ENCODE data around the gene PCNX2. TPM values are rescaled to one million over a fixed set of nuclear protein-coding genes. Genes with fewer than 3 reads are reported as not detected.

The PCNX2 gene
- total and polyA plus RNA-seq, 2 donors (not counting 3 experiments of a cell fraction or from before 2014, with no cell fraction given) = 6.6 to 11.0 TPM

DNA sequence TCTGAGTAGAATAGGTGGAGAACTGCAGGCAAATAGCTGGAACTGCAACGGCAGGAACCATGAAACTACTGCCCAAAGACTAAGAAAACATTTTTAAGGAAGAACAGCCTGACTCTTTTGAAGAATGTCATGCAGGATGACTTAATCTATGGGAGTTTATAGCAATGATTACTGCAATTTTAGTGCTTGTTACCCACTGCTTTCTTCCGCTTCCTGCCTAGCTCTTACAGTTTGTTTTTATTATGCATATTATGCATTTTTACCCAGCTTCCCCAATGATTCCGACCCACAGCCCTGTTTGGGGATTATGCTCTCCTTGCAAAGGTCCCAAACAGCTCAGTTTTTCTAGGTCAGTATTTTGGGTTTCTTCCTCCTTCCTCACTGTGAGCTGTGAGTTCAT, 71.2 kb downstream of the PCNX2 start:
- TF ChIP-seq, protein P1, sequence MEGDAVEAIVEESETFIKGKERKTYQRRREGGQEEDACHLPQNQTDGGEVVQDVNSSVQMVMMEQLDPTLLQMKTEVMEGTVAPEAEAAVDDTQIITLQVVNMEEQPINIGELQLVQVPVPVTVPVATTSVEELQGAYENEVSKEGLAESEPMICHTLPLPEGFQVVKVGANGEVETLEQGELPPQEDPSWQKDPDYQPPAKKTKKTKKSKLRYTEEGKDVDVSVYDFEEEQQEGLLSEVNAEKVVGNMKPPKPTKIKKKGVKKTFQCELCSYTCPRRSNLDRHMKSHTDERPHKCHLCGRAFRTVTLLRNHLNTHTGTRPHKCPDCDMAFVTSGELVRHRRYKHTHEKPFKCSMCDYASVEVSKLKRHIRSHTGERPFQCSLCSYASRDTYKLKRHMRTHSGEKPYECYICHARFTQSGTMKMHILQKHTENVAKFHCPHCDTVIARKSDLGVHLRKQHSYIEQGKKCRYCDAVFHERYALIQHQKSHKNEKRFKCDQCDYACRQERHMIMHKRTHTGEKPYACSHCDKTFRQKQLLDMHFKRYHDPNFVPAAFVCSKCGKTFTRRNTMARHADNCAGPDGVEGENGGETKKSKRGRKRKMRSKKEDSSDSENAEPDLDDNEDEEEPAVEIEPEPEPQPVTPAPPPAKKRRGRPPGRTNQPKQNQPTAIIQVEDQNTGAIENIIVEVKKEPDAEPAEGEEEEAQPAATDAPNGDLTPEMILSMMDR (IDR thresholded peaks at IDR 0.05; ENCODE audit: extremely low read depth in 1 of 2, insufficient read depth in 1 of 2, low read depth in 1 of 2, low read length in 2 of 2) = no peak
- TF ChIP-seq POLR2AphosphoS5 (IDR thresholded peaks at IDR 0.05; ENCODE audit: insufficient read depth, low read depth, low read length) (no peak), EZH2 (IDR thresholded peaks at IDR 0.05; ENCODE audit: borderline replicate concordance, low read depth, low read length, severe bottlenecking) (no peak), MYC (IDR thresholded peaks at IDR 0.05; ENCODE audit: low read depth, low read length) (no peak), POLR2A (IDR thresholded peaks at IDR 0.05; ENCODE audit: low read depth, low read length) (no peak), FOS (IDR thresholded peaks at IDR 0.05; ENCODE audit: borderline replicate concordance, insufficient read depth, low read length) (no peak), JUN (IDR thresholded peaks at IDR 0.05; ENCODE audit: borderline replicate concordance, insufficient read depth, insufficient read length, low read depth) (no peak), GATA2 (IDR thresholded peaks at IDR 0.05; ENCODE audit: insufficient read depth, insufficient read length, low read depth, low read length) (no peak)
- TF ChIP-seq, protein P2, sequence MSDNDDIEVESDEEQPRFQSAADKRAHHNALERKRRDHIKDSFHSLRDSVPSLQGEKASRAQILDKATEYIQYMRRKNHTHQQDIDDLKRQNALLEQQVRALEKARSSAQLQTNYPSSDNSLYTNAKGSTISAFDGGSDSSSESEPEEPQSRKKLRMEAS (IDR thresholded peaks at IDR 0.05; ENCODE audit: insufficient read depth, insufficient read length) = no peak
- Histone ChIP-seq H3K27ac (ENCODE audit: insufficient read depth, low read depth, low read length) (no peak overlapping the region), H3K36me3 (ENCODE audit: control insufficient read depth in 2 of 2, extremely low read depth in 1 of 2, insufficient read depth in 2 of 2, low read length in 2 of 2) (no peaks in the 10 kb centered on the region), H3K4me2 (ENCODE audit: insufficient read depth, low read length) (no peak overlapping the region), H4K20me1 (replicated peaks; ENCODE audit: control insufficient read depth, extremely low read depth, insufficient read depth, low read length) (no peaks in the 10 kb centered on the region), H3K9me1 (replicated peaks; ENCODE audit: control insufficient read depth, extremely low read depth, insufficient read depth, low read length) (no peaks in the 10 kb centered on the region), H2AFZ (ENCODE audit: low read depth, low read length) (no peak overlapping the region), H3K9me3 (replicated peaks; ENCODE audit: control insufficient read depth, insufficient read depth, low read length) (no peaks in the 10 kb centered on the region), H3K27me3 (ENCODE audit: control insufficient read depth in 2 of 2, insufficient read depth in 2 of 2, low read length in 2 of 2) (no peaks in the 10 kb centered on the region), H3K4me3 (replicated peaks in 1 of 3; ENCODE audit: insufficient read depth in 1 of 3, low read depth in 1 of 3, low read length in 3 of 3) (no peak overlapping the region), H3K9ac (replicated peaks; ENCODE audit: extremely low read depth, insufficient read depth, low read length) (no peak overlapping the region), H3K4me1 (ENCODE audit: control insufficient read depth, extremely low read depth, insufficient read depth, low read length) (no peaks in the 10 kb centered on the region), H3K79me2 (ENCODE audit: control insufficient read depth, insufficient read depth, low read length) (no peaks in the 10 kb centered on the region)
- ChIA-PET POLR2A (interaction anchor here (0.6 kb wide), 1 partner anchor 382 kb away, joined by 3 read pairs; no protein-coding TSS in a partner anchor), CTCF (interaction anchor here (1.1 to 1.2 kb wide), 2 partner anchors 9 to 17 kb away, joined by 3 to 6 read pairs; no protein-coding TSS in a partner anchor)
- BruUV-seq (replicated peaks) = no TSS peak
- DNase-seq (ENCODE audit: low read depth, low spot score) (no peak), FAIRE-seq (no peak)
- dilution Hi-C loops (cut with MboI; ENCODE audit: extremely low pct_ligation_motif_present, low sequenced_read_pairs) = no loop called here
- intact Hi-C loops (cut with micrococcal nuclease) = no loop called here
